GM23338 (cell line): ENCODE data around the gene MOGAT2. TPM values are rescaled to one million over a fixed set of nuclear protein-coding genes. Genes with fewer than 3 reads are reported as not detected.

ENCODE experiments used
- ATAC-seq: fragments of 200-7000 bp; cut with Tn5 transposase; 3 replicates; pipeline ENCODE4 v1.9.1; 2020
- DNase-seq: peaks from one replicate; pipeline ENCODE4 v3.0.0-alpha.2; 2015; ENCODE audit warnings: low spot score
- H2AFZ ChIP-seq: fragments of 200-600 bp; sonication (generic); 2 replicates; pipeline ENCODE4 v1.8.0; 2016; ENCODE audit warnings: antibody characterized with exemption, mild to moderate bottlenecking, moderate library complexity
- H3F3A ChIP-seq: fragments of 200-600 bp; sonication (generic); replicated peaks from 2 replicates; pipeline ENCODE4 v1.8.0; 2017; ENCODE audit warnings: antibody characterized with exemption, mixed run types, low read depth
- H3K27ac ChIP-seq: fragments of 200-600 bp; sonication (generic); 2 replicates; pipeline ENCODE4 v1.6.1; 2016; ENCODE audit warnings: low read depth
- H3K27me3 ChIP-seq: fragments of 200-600 bp; sonication (generic); 2 replicates; pipeline ENCODE4 v1.8.0; 2016; ENCODE audit warnings: mild to moderate bottlenecking, mixed run types, moderate library complexity; ENCODE audit not compliant: insufficient read depth
- H3K36me3 ChIP-seq: fragments of 200-600 bp; sonication (generic); 2 replicates; pipeline ENCODE4 v1.8.0; 2016; ENCODE audit warnings: mild to moderate bottlenecking; ENCODE audit not compliant: insufficient read depth
- H3K4me1 ChIP-seq: fragments of 200-600 bp; sonication (generic); 2 replicates; pipeline ENCODE4 v1.8.0; 2016; ENCODE audit warnings: mild to moderate bottlenecking, moderate library complexity; ENCODE audit not compliant: insufficient read depth
- H3K4me2 ChIP-seq: fragments of 200-600 bp; sonication (generic); 2 replicates; pipeline ENCODE4 v1.7.1; 2017; ENCODE audit warnings: mixed run types
- H3K4me3 ChIP-seq: fragments of 200-600 bp; sonication (generic); 2 replicates; pipeline ENCODE4 v1.6.1; 2016; ENCODE audit warnings: mixed run types
- H3K79me2 ChIP-seq: fragments of 200-600 bp; sonication (generic); replicated peaks from 2 replicates; pipeline ENCODE4 v1.8.0; 2017; ENCODE audit warnings: mild to moderate bottlenecking; ENCODE audit not compliant: insufficient read depth
- H3K9me2 ChIP-seq: fragments of 200-600 bp; sonication (generic); 2 replicates; pipeline ENCODE4 v1.8.0; 2017; ENCODE audit not compliant: insufficient read depth
- H4K20me1 ChIP-seq: fragments of 200-600 bp; sonication (generic); replicated peaks from 2 replicates; pipeline ENCODE4 v1.8.0; 2017; ENCODE audit warnings: mild to moderate bottlenecking; ENCODE audit not compliant: insufficient read depth
- H3K27ac Mint-ChIP-seq: 2 replicates; pipeline ENCODE4 v1.8.0; 2020; ENCODE audit warnings: inconsistent platforms, mild to moderate bottlenecking, moderate library complexity, mixed read lengths
- H3K27me3 Mint-ChIP-seq: 3 replicates; pipeline ENCODE4 v1.8.0; 2022; ENCODE audit warnings: low read depth, mild to moderate bottlenecking, moderate library complexity, mixed read lengths, inconsistent platforms; ENCODE audit not compliant: insufficient read depth, poor library complexity
- H3K36me3 Mint-ChIP-seq: 3 replicates; pipeline ENCODE4 v1.8.0; 2021; ENCODE audit warnings: low read depth, mild to moderate bottlenecking, inconsistent platforms, moderate library complexity, mixed read lengths
- H3K4me1 Mint-ChIP-seq: 3 replicates; pipeline ENCODE4 v1.8.0; 2020; ENCODE audit warnings: mild to moderate bottlenecking, inconsistent platforms, mixed read lengths
- H3K4me3 Mint-ChIP-seq: 3 replicates; pipeline ENCODE4 v1.8.0; 2021; ENCODE audit warnings: moderate library complexity, mild to moderate bottlenecking, inconsistent platforms, mixed read lengths
- H3K9me3 Mint-ChIP-seq: 3 replicates; pipeline ENCODE4 v1.8.0; 2020; ENCODE audit warnings: moderate library complexity, mild to moderate bottlenecking, inconsistent platforms, mixed read lengths
- CTCF ChIP-seq, 2 experiments: fragments of 200-600 bp in 1 of 2; sonication (generic) in 1 of 2; conservative IDR thresholded peaks; 2 replicates each; pipeline versions ENCODE4 v1.5.1 to v1.6.1; 2016 to 2017; ENCODE audit warnings: antibody characterized with exemption in 2 of 2, low read depth in 2 of 2, mild to moderate bottlenecking in 2 of 2, moderate library complexity in 1 of 2
- ETS1 ChIP-seq: IDR thresholded peaks from 2 replicates; pipeline ENCODE4 v1.6.1; 2016; ENCODE audit warnings: antibody characterized with exemption
- EZH2 ChIP-seq: fragments of 200-600 bp; sonication (generic); IDR thresholded peaks from one replicate; pipeline ENCODE4 v1.8.0; 2017; ENCODE audit warnings: antibody characterized with exemption, mild to moderate bottlenecking, low read depth; ENCODE audit not compliant: unreplicated experiment
- EZH2phosphoT487 ChIP-seq: fragments of 200-600 bp; sonication (generic); IDR thresholded peaks from one replicate; pipeline ENCODE4 v1.8.1; 2018; ENCODE audit warnings: antibody characterized with exemption; ENCODE audit not compliant: unreplicated experiment
- JUNB ChIP-seq: IDR thresholded peaks from one replicate; pipeline ENCODE4 v1.6.1; 2016; ENCODE audit warnings: antibody characterized with exemption; ENCODE audit not compliant: unreplicated experiment
- NANOG ChIP-seq: IDR thresholded peaks from 2 replicates; pipeline ENCODE4 v1.6.1; 2016; ENCODE audit warnings: antibody characterized with exemption, borderline replicate concordance
- POLR2AphosphoS5 ChIP-seq: IDR thresholded peaks from 2 replicates; pipeline ENCODE4 v1.6.1; 2016; ENCODE audit warnings: antibody characterized with exemption, low read depth
- REST ChIP-seq: IDR thresholded peaks from one replicate; pipeline ENCODE4 v1.6.1; 2018; ENCODE audit warnings: antibody characterized with exemption; ENCODE audit not compliant: unreplicated experiment
- STAT1 ChIP-seq: IDR thresholded peaks from one replicate; pipeline ENCODE4 v1.6.1; 2016; ENCODE audit warnings: antibody characterized with exemption; ENCODE audit not compliant: unreplicated experiment
- ZNF114 ChIP-seq: fragments of 250-450 bp; sonication (Bioruptor Pico); IDR thresholded peaks from 2 replicates; pipeline ENCODE4 v1.5.0; 2020; ENCODE audit warnings: mild to moderate bottlenecking, moderate library complexity
- ZNF331 ChIP-seq: fragments of 250-450 bp; sonication (Bioruptor Pico); IDR thresholded peaks from 2 replicates; pipeline ENCODE4 v1.5.0; 2020; ENCODE audit warnings: low read depth, mild to moderate bottlenecking, moderate library complexity
- polyA plus RNA-seq: library from polyadenylated mRNA; unstranded; fragments of >200 nt; fragmentation: Nextera tagmentation; extraction: Ambion mirVana; gene quantifications from 2 replicates; pipeline ENCODE4 v1.2.1, GENCODE V29; 2016
- total RNA-seq: library from RNA; depleted of rRNA; stranded (reverse); fragments of >200 nt; shearing (Covaris generic); gene quantifications from 2 replicates; pipeline ENCODE4 v1.2.3, GENCODE V29; 2014

Gene MOGAT2
- total and polyA plus RNA-seq, 2 experiments from 2014 or later, result not detected

- TF ChIP-seq ZNF114 (CRISPR knock-in tag) (no peak), POLR2AphosphoS5 (no peak), ETS1 (no peak), EZH2 (no peak), NANOG (no peak), REST (no peak), STAT1 (no peak), ZNF331 (CRISPR knock-in tag) (no peak), EZH2phosphoT487 (no peak), CTCF (conservative IDR thresholded peaks at IDR 0.05; ENCODE audit: low read depth in 2 of 2) (no peak)
These were observed 5.0 kb downstream of the MOGAT2 start (continued) for GRCh38 chr11:75722669-75723042.

- H3K4me2 ChIP-seq, result no peak overlapping the region
- H3K27ac Mint-ChIP-seq, result no peak overlapping the region
- no peak for DNase-seq
- no peak for TF ChIP-seq EZH2
- TF ChIP-seq POLR2AphosphoS5, result no peak
- no peak for TF ChIP-seq REST
- TF ChIP-seq CTCF (conservative IDR thresholded peaks at IDR 0.05; ENCODE audit: low read depth in 2 of 2), result no peak
- no peak for TF ChIP-seq ZNF114 (CRISPR knock-in tag)
- no peak for TF ChIP-seq JUNB
- no peak for TF ChIP-seq STAT1
These were observed 8.1 kb downstream of the MOGAT2 start for GRCh38 chr11:75725547-75726320.

More at GRCh38 chr11:75725547-75726320, 8.1 kb downstream of the MOGAT2 start:
- no peaks in the 10 kb centered on the region for H3K9me3 Mint-ChIP-seq
- H3K79me2 ChIP-seq, result no peaks in the 10 kb centered on the region
- H4K20me1 ChIP-seq, result no peaks in the 10 kb centered on the region; the same call in 1 of the 2 replicates
- H3F3A ChIP-seq, result no peaks in the 10 kb centered on the region
- no peaks in the 10 kb centered on the region for H3K4me1 Mint-ChIP-seq
- no peak overlapping the region for H3K4me3 Mint-ChIP-seq
- H3K36me3 ChIP-seq, result no peaks in the 10 kb centered on the region
- no peak overlapping the region for H2AFZ ChIP-seq
- no peak for ATAC-seq
- no peaks in the 10 kb centered on the region for H3K4me1 ChIP-seq
- no peak overlapping the region for H3K27ac ChIP-seq
- H3K27me3 ChIP-seq, result no peaks in the 10 kb centered on the region
- H3K4me3 ChIP-seq, result no peak overlapping the region
- H3K27me3 Mint-ChIP-seq, result peaks cover 1% of the 10 kb centered on the region
- H3K9me2 ChIP-seq, result 0 out of 2 replicates have a peak, but pooled peaks cover 4% of the 10 kb centered on the region
- no peaks in the 10 kb centered on the region for H3K36me3 Mint-ChIP-seq
